Measurements from ENCODE around the gene CCDC186.

DNA sequence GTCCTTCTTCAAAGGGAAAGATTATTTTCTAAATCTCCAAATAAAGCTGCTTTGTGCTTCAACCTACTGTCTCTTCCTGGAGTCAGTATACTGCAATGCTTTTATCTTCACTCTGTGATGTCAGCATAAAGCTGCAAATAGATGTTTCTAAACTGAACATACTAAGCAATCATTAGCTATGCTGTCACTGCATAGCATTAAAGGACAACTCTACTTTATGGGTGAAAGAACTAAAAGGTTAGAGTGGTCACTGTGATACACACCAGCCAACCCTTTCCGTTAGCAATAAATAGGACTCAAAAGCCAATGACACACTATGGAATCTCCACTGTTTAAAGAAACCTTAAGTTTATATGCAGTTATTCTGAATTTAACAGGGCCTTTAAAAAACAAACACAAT is 1.8 kb downstream of the CCDC186 start:
- TF ChIP-seq, protein P1, sequence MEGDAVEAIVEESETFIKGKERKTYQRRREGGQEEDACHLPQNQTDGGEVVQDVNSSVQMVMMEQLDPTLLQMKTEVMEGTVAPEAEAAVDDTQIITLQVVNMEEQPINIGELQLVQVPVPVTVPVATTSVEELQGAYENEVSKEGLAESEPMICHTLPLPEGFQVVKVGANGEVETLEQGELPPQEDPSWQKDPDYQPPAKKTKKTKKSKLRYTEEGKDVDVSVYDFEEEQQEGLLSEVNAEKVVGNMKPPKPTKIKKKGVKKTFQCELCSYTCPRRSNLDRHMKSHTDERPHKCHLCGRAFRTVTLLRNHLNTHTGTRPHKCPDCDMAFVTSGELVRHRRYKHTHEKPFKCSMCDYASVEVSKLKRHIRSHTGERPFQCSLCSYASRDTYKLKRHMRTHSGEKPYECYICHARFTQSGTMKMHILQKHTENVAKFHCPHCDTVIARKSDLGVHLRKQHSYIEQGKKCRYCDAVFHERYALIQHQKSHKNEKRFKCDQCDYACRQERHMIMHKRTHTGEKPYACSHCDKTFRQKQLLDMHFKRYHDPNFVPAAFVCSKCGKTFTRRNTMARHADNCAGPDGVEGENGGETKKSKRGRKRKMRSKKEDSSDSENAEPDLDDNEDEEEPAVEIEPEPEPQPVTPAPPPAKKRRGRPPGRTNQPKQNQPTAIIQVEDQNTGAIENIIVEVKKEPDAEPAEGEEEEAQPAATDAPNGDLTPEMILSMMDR (IDR thresholded peaks at IDR 0.05): no peak
- TF ChIP-seq EP300 (IDR thresholded peaks at IDR 0.05) (no peak), POLR2A (IDR thresholded peaks at IDR 0.05) (no peak)
